ENCODE results near the gene RARA.

DNA sequence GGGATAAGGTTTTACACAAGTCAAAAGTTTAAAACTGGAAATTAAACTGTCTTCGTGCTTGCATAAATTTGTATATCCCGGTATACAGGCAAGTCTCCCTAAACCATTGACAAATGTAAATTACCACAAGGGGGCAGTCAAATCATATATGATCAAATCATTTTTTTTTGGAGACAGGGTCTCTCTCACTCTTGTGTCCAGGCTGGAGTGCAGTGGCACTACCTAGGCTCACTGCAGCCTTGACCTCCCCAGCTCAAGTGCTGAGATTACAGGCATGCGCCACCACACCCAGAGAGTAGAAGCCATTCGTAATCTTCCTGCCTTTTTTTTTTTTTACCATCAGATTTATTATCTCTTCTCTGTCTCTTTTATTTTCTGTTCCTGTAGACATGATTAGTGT is 90.2 kb downstream of the RARA start:
- TF ChIP-seq, protein P1, sequence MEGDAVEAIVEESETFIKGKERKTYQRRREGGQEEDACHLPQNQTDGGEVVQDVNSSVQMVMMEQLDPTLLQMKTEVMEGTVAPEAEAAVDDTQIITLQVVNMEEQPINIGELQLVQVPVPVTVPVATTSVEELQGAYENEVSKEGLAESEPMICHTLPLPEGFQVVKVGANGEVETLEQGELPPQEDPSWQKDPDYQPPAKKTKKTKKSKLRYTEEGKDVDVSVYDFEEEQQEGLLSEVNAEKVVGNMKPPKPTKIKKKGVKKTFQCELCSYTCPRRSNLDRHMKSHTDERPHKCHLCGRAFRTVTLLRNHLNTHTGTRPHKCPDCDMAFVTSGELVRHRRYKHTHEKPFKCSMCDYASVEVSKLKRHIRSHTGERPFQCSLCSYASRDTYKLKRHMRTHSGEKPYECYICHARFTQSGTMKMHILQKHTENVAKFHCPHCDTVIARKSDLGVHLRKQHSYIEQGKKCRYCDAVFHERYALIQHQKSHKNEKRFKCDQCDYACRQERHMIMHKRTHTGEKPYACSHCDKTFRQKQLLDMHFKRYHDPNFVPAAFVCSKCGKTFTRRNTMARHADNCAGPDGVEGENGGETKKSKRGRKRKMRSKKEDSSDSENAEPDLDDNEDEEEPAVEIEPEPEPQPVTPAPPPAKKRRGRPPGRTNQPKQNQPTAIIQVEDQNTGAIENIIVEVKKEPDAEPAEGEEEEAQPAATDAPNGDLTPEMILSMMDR (conservative IDR thresholded peaks at IDR 0.05), result peak; percentile 80
- TF ChIP-seq ZFX (IDR thresholded peaks at IDR 0.05), result no peak
